MG63 (cell line): Measurements from ENCODE around the gene ZNF311. TPM values are rescaled to one million over a fixed set of nuclear protein-coding genes. Genes with fewer than 3 reads are reported as not detected.
A peak's percentile ranks its signal among the peaks of the same experiment; 100 is the strongest.
"Not testable (repeated sequence)": the region's sequence is repeated elsewhere in the genome, so short reads cannot be mapped to it uniquely, and the experiment has no call there.

Source experiments
- DNase-seq: peaks from one replicate; pipeline ENCODE4 v3.0.0-alpha.2; 2020
- H3K27me3 ChIP-seq: fragments of 250-450 bp; sonication (Bioruptor Pico); 2 replicates; pipeline ENCODE4 v1.5.1; 2020; ENCODE audit warnings: mild to moderate bottlenecking, moderate library complexity
- H3K36me3 ChIP-seq: fragments of 250-450 bp; sonication (Bioruptor Pico); 2 replicates; pipeline ENCODE4 v1.5.1; 2020; ENCODE audit warnings: mild to moderate bottlenecking, moderate library complexity
- H3K4me3 ChIP-seq: fragments of 250-450 bp; sonication (Bioruptor Pico); 2 replicates; pipeline ENCODE4 v1.5.1; 2020; ENCODE audit warnings: mild to moderate bottlenecking, moderate library complexity
- H3K9me3 ChIP-seq: fragments of 250-450 bp; sonication (Bioruptor Pico); 2 replicates; pipeline ENCODE4 v1.5.1; 2020; ENCODE audit warnings: mild to moderate bottlenecking, moderate library complexity
- total RNA-seq: library from RNA; depleted of rRNA; stranded (reverse); fragments of >200 nt; shearing (Covaris generic); gene quantifications from 2 replicates; pipeline ENCODE4 v1.2.3, GENCODE V29; 2014; ENCODE audit warnings: low replicate concordance

ZNF311 gene
- total RNA-seq, 1 experiment from 2014 or later: 1.4 TPM

GRCh38 chr6:28970056-28970455 lies 35.1 kb downstream of the ZNF311 start:
- not testable (repeated sequence) for H3K36me3 ChIP-seq, H3K4me3 ChIP-seq, H3K27me3 ChIP-seq, H3K9me3 ChIP-seq, DNase-seq

- Histone ChIP-seq H3K9me3 (no peaks in the 10 kb centered on the region), H3K36me3 (no peaks in the 10 kb centered on the region), H3K4me3 (no peak overlapping the region), H3K27me3 (no peaks in the 10 kb centered on the region)
- no peak for DNase-seq
These were observed 36.0 kb downstream of the ZNF311 start for GRCh38 chr6:28969129-28969528.

GRCh38 chr6:28968476-28968875 lies 36.6 kb downstream of the ZNF311 start:
- Histone ChIP-seq H3K9me3 (no peaks in the 10 kb centered on the region), H3K27me3 (no peaks in the 10 kb centered on the region), H3K36me3 (no peaks in the 10 kb centered on the region), H3K4me3 (no peak overlapping the region)
- DNase-seq: no peak

GRCh38 chr6:28965706-28966105 lies 39.4 kb downstream of the ZNF311 start:
- Histone ChIP-seq H3K9me3 (no peaks in the 10 kb centered on the region), H3K4me3 (no peak overlapping the region), H3K27me3 (no peaks in the 10 kb centered on the region), H3K36me3 (no peaks in the 10 kb centered on the region)
- DNase-seq: no peak

GRCh38 chr6:28960846-28961500 lies 44.1 kb downstream of the ZNF311 start:
- H3K4me3 ChIP-seq: no peak overlapping the region
- H3K9me3 ChIP-seq: no peaks in the 10 kb centered on the region
- no peaks in the 10 kb centered on the region for H3K36me3 ChIP-seq
- no peaks in the 10 kb centered on the region for H3K27me3 ChIP-seq
- no peak for DNase-seq

- H3K27me3 ChIP-seq, H3K4me3 ChIP-seq, H3K36me3 ChIP-seq, DNase-seq, H3K9me3 ChIP-seq: not testable (repeated sequence)
These were observed 46.4 kb downstream of the ZNF311 start for GRCh38 chr6:28958561-28959243.

- not testable (repeated sequence) for H3K4me3 ChIP-seq, H3K36me3 ChIP-seq, H3K9me3 ChIP-seq, H3K27me3 ChIP-seq, DNase-seq
These were observed 47.3 kb downstream of the ZNF311 start for GRCh38 chr6:28957795-28958314.

GRCh38 chr6:28956331-28956730 lies 48.8 kb downstream of the ZNF311 start:
- H3K36me3 ChIP-seq: no peaks in the 10 kb centered on the region
- H3K9me3 ChIP-seq: no peaks in the 10 kb centered on the region
- no peaks in the 10 kb centered on the region for H3K27me3 ChIP-seq
- H3K4me3 ChIP-seq: no peak overlapping the region
- no peak for DNase-seq

GRCh38 chr6:28953585-28954258 lies 51.4 kb downstream of the ZNF311 start:
- no peaks in the 10 kb centered on the region for H3K36me3 ChIP-seq
- peak overlapping the region; percentile 65 for H3K4me3 ChIP-seq
- H3K27me3 ChIP-seq: no peaks in the 10 kb centered on the region
- no peak for DNase-seq
- no peaks in the 10 kb centered on the region for H3K9me3 ChIP-seq

- Histone ChIP-seq H3K36me3 (no peaks in the 10 kb centered on the region), H3K9me3 (no peaks in the 10 kb centered on the region), H3K4me3 (peak overlapping the region; percentile 65), H3K27me3 (no peaks in the 10 kb centered on the region)
- peak; percentile 37 for DNase-seq
These were observed 52.0 kb downstream of the ZNF311 start for GRCh38 chr6:28953039-28953584.

- H3K36me3 ChIP-seq, H3K27me3 ChIP-seq, H3K9me3 ChIP-seq, DNase-seq, H3K4me3 ChIP-seq: not testable (repeated sequence)
These were observed 55.4 kb downstream of the ZNF311 start for GRCh38 chr6:28949656-28950195.

- Histone ChIP-seq H3K36me3 (no peaks in the 10 kb centered on the region), H3K9me3 (no peaks in the 10 kb centered on the region), H3K27me3 (no peaks in the 10 kb centered on the region), H3K4me3 (no peak overlapping the region)
- DNase-seq: no peak
These were observed 56.2 kb downstream of the ZNF311 start for GRCh38 chr6:28948782-28949486.

GRCh38 chr6:28947831-28948270 lies 57.3 kb downstream of the ZNF311 start:
- no peak overlapping the region for H3K4me3 ChIP-seq
- no peak for DNase-seq
- H3K9me3 ChIP-seq: no peaks in the 10 kb centered on the region
- no peaks in the 10 kb centered on the region for H3K27me3 ChIP-seq
- no peaks in the 10 kb centered on the region for H3K36me3 ChIP-seq

GRCh38 chr6:28947067-28947765 lies 57.9 kb downstream of the ZNF311 start:
- H3K4me3 ChIP-seq: no peak overlapping the region
- no peaks in the 10 kb centered on the region for H3K9me3 ChIP-seq
- H3K36me3 ChIP-seq: no peaks in the 10 kb centered on the region
- DNase-seq: no peak
- no peaks in the 10 kb centered on the region for H3K27me3 ChIP-seq

GRCh38 chr6:28945349-28945748 lies 59.8 kb downstream of the ZNF311 start:
- no peak for DNase-seq
- Histone ChIP-seq H3K36me3 (no peaks in the 10 kb centered on the region), H3K27me3 (no peaks in the 10 kb centered on the region), H3K9me3 (no peaks in the 10 kb centered on the region), H3K4me3 (no peak overlapping the region)
